CD4-positive, alpha-beta T cell treated with Interleukin-6 for 4 hours (primary cell): ENCODE results near the gene CD163L1.

ENCODE experiments used
- DNase-seq: peaks from one replicate; pipeline ENCODE4 v3.0.0-alpha.2; 2020; ENCODE audit warnings: mixed read lengths

CD163L1 gene

DNA sequence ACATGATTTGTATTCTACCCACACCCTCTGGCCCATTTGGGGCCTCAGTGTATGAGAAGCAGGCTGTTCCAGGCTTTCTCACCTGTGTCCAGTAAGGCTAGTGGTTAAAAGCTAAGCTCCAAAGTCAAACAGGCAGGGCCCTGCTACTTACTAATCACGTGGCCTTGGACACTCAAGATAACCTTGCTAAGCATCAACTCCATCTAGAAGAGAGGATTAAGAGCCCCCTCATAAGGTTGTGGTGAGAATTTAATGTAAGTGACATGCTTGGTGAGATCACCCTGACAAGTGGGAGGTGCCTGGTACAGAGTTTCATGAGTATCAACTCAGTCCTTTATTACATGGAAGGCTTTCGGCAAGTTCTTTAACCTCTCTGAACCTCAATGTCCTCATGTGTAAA is 122.3 kb downstream of the CD163L1 start:
- no peak for DNase-seq

DNA sequence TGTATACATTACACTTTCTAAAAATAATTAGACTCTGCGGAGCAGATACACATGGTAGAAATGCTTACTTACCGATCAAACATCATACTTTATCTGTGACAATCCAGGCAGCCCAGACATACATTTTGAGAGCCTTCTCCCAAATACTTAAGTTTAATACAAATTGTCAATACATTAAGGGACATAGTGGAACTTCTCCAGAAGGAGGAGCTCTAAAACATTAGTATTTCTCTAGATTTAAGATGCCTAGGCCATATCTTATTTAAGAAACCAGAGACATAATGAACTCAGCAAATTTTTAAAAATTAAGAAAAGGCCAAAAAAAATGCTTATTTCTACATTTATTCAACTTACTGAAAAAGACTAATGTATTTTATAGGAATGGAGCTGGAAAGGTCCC is 124.0 kb downstream of the CD163L1 start:
- no peak for DNase-seq

DNA sequence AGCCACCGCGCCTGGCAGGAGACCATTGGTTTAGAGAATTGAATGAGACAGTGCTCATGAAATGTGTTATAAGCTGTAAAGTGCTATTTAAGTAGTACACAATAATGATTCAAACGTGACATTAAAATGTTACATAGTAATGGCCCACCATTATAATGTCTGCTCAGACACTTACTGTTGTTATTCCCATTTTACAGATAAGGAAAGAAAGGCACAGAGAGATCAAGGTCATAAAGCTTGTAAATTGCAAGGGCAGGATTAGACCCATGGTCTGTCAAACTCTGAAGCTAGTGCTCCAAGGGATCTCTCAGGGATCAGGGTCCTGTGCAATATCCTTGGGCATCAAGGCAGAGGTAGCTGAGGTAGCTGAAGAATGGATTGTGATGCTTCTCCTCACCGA is 133.9 kb downstream of the CD163L1 start:
- no peak for DNase-seq
